Mononuclear cell (primary cell): ENCODE results near the gene SHH. TPM values are rescaled to one million over a fixed set of nuclear protein-coding genes. Genes with fewer than 3 reads are reported as not detected.

Experiments
- H3K27me3 ChIP-seq: 2 replicates; pipeline ENCODE4 v1.6.0; 2011; ENCODE audit warnings: low read length, control low read depth; ENCODE audit not compliant: insufficient read depth
- H3K4me1 ChIP-seq: 2 replicates; pipeline ENCODE4 v1.5.1; 2011; ENCODE audit warnings: mild to moderate bottlenecking, low read length, control low read depth; ENCODE audit not compliant: insufficient read depth
- H3K4me3 ChIP-seq: 2 replicates; pipeline ENCODE4 v1.5.1; 2011; ENCODE audit warnings: mild to moderate bottlenecking, low read length, moderate library complexity
- H3K9me3 ChIP-seq: 2 replicates; pipeline ENCODE4 v1.5.1; 2011; ENCODE audit warnings: low read depth, mild to moderate bottlenecking, control low read depth, low read length
- total RNA-seq: library from RNA; depleted of rRNA; stranded (reverse); fragments of >200 nt; gene quantifications from one replicate; pipeline ENCODE4 v1.2.3, GENCODE V29; 2012

The SHH gene
- total RNA-seq, 1 donor = 0.10 TPM

- Histone ChIP-seq H3K9me3 (no peaks in the 10 kb centered on the region), H3K4me1 (no peaks in the 10 kb centered on the region), H3K4me3 (no peak overlapping the region), H3K27me3 (peaks cover 47% of the 10 kb centered on the region)
Observed at GRCh38 chr7:155797262-155798250, 14.7 kb downstream of the SHH start.

- no peaks in the 10 kb centered on the region for H3K9me3 ChIP-seq
- peaks cover 37% of the 10 kb centered on the region for H3K27me3 ChIP-seq
- H3K4me1 ChIP-seq = no peaks in the 10 kb centered on the region
Observed at GRCh38 chr7:155796381-155797261, 15.6 kb downstream of the SHH start.

GRCh38 chr7:155795951-155796350 is 16.3 kb downstream of the SHH start:
- peaks cover 31% of the 10 kb centered on the region for H3K27me3 ChIP-seq
- no peaks in the 10 kb centered on the region for H3K4me1 ChIP-seq
- no peaks in the 10 kb centered on the region for H3K9me3 ChIP-seq
- no peak overlapping the region for H3K4me3 ChIP-seq

More at GRCh38 chr7:155796381-155797261, 15.6 kb downstream of the SHH start:
- H3K4me3 ChIP-seq = no peak overlapping the region

GRCh38 chr7:155795401-155795800 is 16.9 kb downstream of the SHH start:
- Histone ChIP-seq H3K4me1 (no peaks in the 10 kb centered on the region), H3K9me3 (no peaks in the 10 kb centered on the region), H3K4me3 (no peak overlapping the region), H3K27me3 (peaks cover 27% of the 10 kb centered on the region)

- Histone ChIP-seq H3K9me3 (no peaks in the 10 kb centered on the region), H3K4me1 (no peaks in the 10 kb centered on the region), H3K4me3 (no peak overlapping the region), H3K27me3 (peaks cover 15% of the 10 kb centered on the region)
Observed at GRCh38 chr7:155794196-155794595, 18.1 kb downstream of the SHH start.

GRCh38 chr7:155793720-155794119 is 18.5 kb downstream of the SHH start:
- Histone ChIP-seq H3K4me1 (no peaks in the 10 kb centered on the region), H3K4me3 (no peak overlapping the region), H3K9me3 (no peaks in the 10 kb centered on the region), H3K27me3 (peaks cover 10% of the 10 kb centered on the region)

- H3K9me3 ChIP-seq = no peaks in the 10 kb centered on the region
- no peak overlapping the region for H3K4me3 ChIP-seq
- peaks cover 8% of the 10 kb centered on the region for H3K27me3 ChIP-seq
- no peaks in the 10 kb centered on the region for H3K4me1 ChIP-seq
Observed at GRCh38 chr7:155792999-155793560, 19.2 kb downstream of the SHH start.

- H3K27me3 ChIP-seq = peaks cover 11% of the 10 kb centered on the region
- H3K4me3 ChIP-seq = no peak overlapping the region
- no peaks in the 10 kb centered on the region for H3K9me3 ChIP-seq
- peaks cover 2% of the 10 kb centered on the region for H3K4me1 ChIP-seq
Observed at GRCh38 chr7:155792315-155792960, 19.8 kb downstream of the SHH start.

- peaks cover 12% of the 10 kb centered on the region for H3K27me3 ChIP-seq
- peaks cover 8% of the 10 kb centered on the region for H3K4me1 ChIP-seq
- H3K4me3 ChIP-seq = no peak overlapping the region
- H3K9me3 ChIP-seq = no peaks in the 10 kb centered on the region
Observed at GRCh38 chr7:155791836-155792235, 20.4 kb downstream of the SHH start.

GRCh38 chr7:155791214-155791737 is 21.0 kb downstream of the SHH start:
- peaks cover 15% of the 10 kb centered on the region for H3K27me3 ChIP-seq
- no peak overlapping the region for H3K4me3 ChIP-seq
- no peaks in the 10 kb centered on the region for H3K9me3 ChIP-seq
- H3K4me1 ChIP-seq = peaks cover 11% of the 10 kb centered on the region

- H3K27me3 ChIP-seq = peaks cover 17% of the 10 kb centered on the region
- no peaks in the 10 kb centered on the region for H3K9me3 ChIP-seq
- no peak overlapping the region for H3K4me3 ChIP-seq
- peaks cover 11% of the 10 kb centered on the region for H3K4me1 ChIP-seq
Observed at GRCh38 chr7:155790666-155791065, 21.6 kb downstream of the SHH start.

GRCh38 chr7:155789001-155789725 is 23.1 kb downstream of the SHH start:
- peaks cover 11% of the 10 kb centered on the region for H3K4me1 ChIP-seq
- H3K4me3 ChIP-seq = no peak overlapping the region
- H3K9me3 ChIP-seq = no peaks in the 10 kb centered on the region
- H3K27me3 ChIP-seq = peaks cover 17% of the 10 kb centered on the region

GRCh38 chr7:155788616-155789000 is 23.7 kb downstream of the SHH start:
- H3K4me3 ChIP-seq = no peak overlapping the region
- no peaks in the 10 kb centered on the region for H3K9me3 ChIP-seq
- H3K4me1 ChIP-seq = peaks cover 11% of the 10 kb centered on the region
- peaks cover 17% of the 10 kb centered on the region for H3K27me3 ChIP-seq
